ENCODE results near the gene CDH26.
"Not testable (repeated sequence)": the region's sequence is repeated elsewhere in the genome, so short reads cannot be mapped to it uniquely, and the experiment has no call there.

CDH26 gene

GRCh38 chr20:59954718-59955117, 3.5 kb upstream of the CDH26 start:
- no peaks in the 10 kb centered on the region for H3K4me1 ChIP-seq (ENCODE audit: control insufficient read depth, insufficient read depth, low read length)
- DNase-seq (ENCODE audit: low read depth, low spot score) = no peak
- H3K9me3 ChIP-seq (ENCODE audit: control insufficient read depth, insufficient read depth, low read length) = no peaks in the 10 kb centered on the region
- H3K4me3 ChIP-seq (ENCODE audit: low read length) = no peak overlapping the region
- no CpG with 5 or more reads among the region's 4 CpGs for WGBS (ENCODE audit: insufficient coverage, insufficient read length)
- H3K27me3 ChIP-seq (ENCODE audit: control insufficient read depth, insufficient read depth, low read length) = no peaks in the 10 kb centered on the region
- no peaks in the 10 kb centered on the region for H3K36me3 ChIP-seq (ENCODE audit: control insufficient read depth, insufficient read depth, low read length)
- H3K27ac ChIP-seq (ENCODE audit: low read length) = no peak overlapping the region

- no peaks in the 10 kb centered on the region for H3K4me1 ChIP-seq (ENCODE audit: control insufficient read depth, insufficient read depth, low read length)
- no peaks in the 10 kb centered on the region for H3K27me3 ChIP-seq (ENCODE audit: control insufficient read depth, insufficient read depth, low read length)
- WGBS (ENCODE audit: insufficient coverage, insufficient read length) = no CpG with 5 or more reads among the region's 8 CpGs
Measured at GRCh38 chr20:59955131-59955796, 3.0 kb upstream of the CDH26 start.

GRCh38 chr20:59957568-59957967, 655 bp upstream of the CDH26 start:
- H3K36me3 ChIP-seq (ENCODE audit: control insufficient read depth, insufficient read depth, low read length); H3K9me3 ChIP-seq (ENCODE audit: control insufficient read depth, insufficient read depth, low read length); H3K27ac ChIP-seq (ENCODE audit: low read length); H3K27me3 ChIP-seq (ENCODE audit: control insufficient read depth, insufficient read depth, low read length); H3K4me1 ChIP-seq (ENCODE audit: control insufficient read depth, insufficient read depth, low read length); H3K4me3 ChIP-seq (ENCODE audit: low read length); DNase-seq (ENCODE audit: low read depth, low spot score): not testable (repeated sequence)

More at GRCh38 chr20:59955131-59955796, 3.0 kb upstream of the CDH26 start:
- DNase-seq (ENCODE audit: low read depth, low spot score) = no peak
- Histone ChIP-seq H3K36me3 (ENCODE audit: control insufficient read depth, insufficient read depth, low read length) (no peaks in the 10 kb centered on the region), H3K27ac (ENCODE audit: low read length) (no peak overlapping the region), H3K9me3 (ENCODE audit: control insufficient read depth, insufficient read depth, low read length) (no peaks in the 10 kb centered on the region), H3K4me3 (ENCODE audit: low read length) (no peak overlapping the region)

GRCh38 chr20:59958626-59959025, 403 bp downstream of the CDH26 start:
- Histone ChIP-seq H3K36me3 (ENCODE audit: control insufficient read depth, insufficient read depth, low read length) (no peaks in the 10 kb centered on the region), H3K27ac (ENCODE audit: low read length) (no peak overlapping the region), H3K4me1 (ENCODE audit: control insufficient read depth, insufficient read depth, low read length) (no peaks in the 10 kb centered on the region), H3K4me3 (ENCODE audit: low read length) (no peak overlapping the region), H3K27me3 (ENCODE audit: control insufficient read depth, insufficient read depth, low read length) (no peaks in the 10 kb centered on the region; the same call in 1 of the 2 replicates), H3K9me3 (ENCODE audit: control insufficient read depth, insufficient read depth, low read length) (no peaks in the 10 kb centered on the region)
- no peak for DNase-seq (ENCODE audit: low read depth, low spot score)
- no CpG with 5 or more reads among the region's 4 CpGs for WGBS (ENCODE audit: insufficient coverage, insufficient read length)

GRCh38 chr20:59961423-59961822, 3.2 kb downstream of the CDH26 start:
- no CpG with 5 or more reads among the region's 2 CpGs for WGBS (ENCODE audit: insufficient coverage, insufficient read length)
- H3K27ac ChIP-seq (ENCODE audit: low read length) = no peak overlapping the region
- H3K4me3 ChIP-seq (ENCODE audit: low read length) = no peak overlapping the region
- DNase-seq (ENCODE audit: low read depth, low spot score) = no peak
- no peaks in the 10 kb centered on the region for H3K9me3 ChIP-seq (ENCODE audit: control insufficient read depth, insufficient read depth, low read length)
- H3K27me3 ChIP-seq (ENCODE audit: control insufficient read depth, insufficient read depth, low read length) = no peaks in the 10 kb centered on the region; the same call in 1 of the 2 replicates
- H3K36me3 ChIP-seq (ENCODE audit: control insufficient read depth, insufficient read depth, low read length) = no peaks in the 10 kb centered on the region
- H3K4me1 ChIP-seq (ENCODE audit: control insufficient read depth, insufficient read depth, low read length) = no peaks in the 10 kb centered on the region

- no CpG with 5 or more reads among the region's 6 CpGs for WGBS (ENCODE audit: insufficient coverage, insufficient read length)
- Histone ChIP-seq H3K27me3 (ENCODE audit: control insufficient read depth, insufficient read depth, low read length) (no peaks in the 10 kb centered on the region; the same call in 1 of the 2 replicates), H3K27ac (ENCODE audit: low read length) (no peak overlapping the region)
Measured at GRCh38 chr20:59962155-59962554, 3.9 kb downstream of the CDH26 start.

GRCh38 chr20:59966428-59966827, 8.2 kb downstream of the CDH26 start:
- WGBS (ENCODE audit: insufficient coverage, insufficient read length) = no CpG with 5 or more reads among the region's 3 CpGs
- Histone ChIP-seq H3K27ac (ENCODE audit: low read length) (no peak overlapping the region), H3K4me1 (ENCODE audit: control insufficient read depth, insufficient read depth, low read length) (no peaks in the 10 kb centered on the region), H3K9me3 (ENCODE audit: control insufficient read depth, insufficient read depth, low read length) (no peaks in the 10 kb centered on the region), H3K36me3 (ENCODE audit: control insufficient read depth, insufficient read depth, low read length) (no peaks in the 10 kb centered on the region), H3K27me3 (ENCODE audit: control insufficient read depth, insufficient read depth, low read length) (no peaks in the 10 kb centered on the region), H3K4me3 (ENCODE audit: low read length) (no peak overlapping the region)
- no peak for DNase-seq (ENCODE audit: low read depth, low spot score)

More at GRCh38 chr20:59962155-59962554, 3.9 kb downstream of the CDH26 start:
- Histone ChIP-seq H3K9me3 (ENCODE audit: control insufficient read depth, insufficient read depth, low read length) (no peaks in the 10 kb centered on the region), H3K4me1 (ENCODE audit: control insufficient read depth, insufficient read depth, low read length) (no peaks in the 10 kb centered on the region), H3K36me3 (ENCODE audit: control insufficient read depth, insufficient read depth, low read length) (no peaks in the 10 kb centered on the region), H3K4me3 (ENCODE audit: low read length) (no peak overlapping the region)
- DNase-seq (ENCODE audit: low read depth, low spot score) = no peak

GRCh38 chr20:59971428-59971827, 13.2 kb downstream of the CDH26 start:
- WGBS (ENCODE audit: insufficient coverage, insufficient read length) = no CpG with 5 or more reads among the region's 1 CpG
- DNase-seq (ENCODE audit: low read depth, low spot score) = no peak
- Histone ChIP-seq H3K4me3 (ENCODE audit: low read length) (no peak overlapping the region), H3K9me3 (ENCODE audit: control insufficient read depth, insufficient read depth, low read length) (no peaks in the 10 kb centered on the region), H3K4me1 (ENCODE audit: control insufficient read depth, insufficient read depth, low read length) (no peaks in the 10 kb centered on the region), H3K27ac (ENCODE audit: low read length) (no peak overlapping the region), H3K27me3 (ENCODE audit: control insufficient read depth, insufficient read depth, low read length) (no peaks in the 10 kb centered on the region), H3K36me3 (ENCODE audit: control insufficient read depth, insufficient read depth, low read length) (no peaks in the 10 kb centered on the region)

GRCh38 chr20:59972037-59972801, 14.0 kb downstream of the CDH26 start:
- no CpG with 5 or more reads among the region's 12 CpGs for WGBS (ENCODE audit: insufficient coverage, insufficient read length)
- H3K36me3 ChIP-seq (ENCODE audit: control insufficient read depth, insufficient read depth, low read length) = no peaks in the 10 kb centered on the region
- H3K27me3 ChIP-seq (ENCODE audit: control insufficient read depth, insufficient read depth, low read length) = no peaks in the 10 kb centered on the region
- no peaks in the 10 kb centered on the region for H3K4me1 ChIP-seq (ENCODE audit: control insufficient read depth, insufficient read depth, low read length)
- no peaks in the 10 kb centered on the region for H3K9me3 ChIP-seq (ENCODE audit: control insufficient read depth, insufficient read depth, low read length)
- no peak overlapping the region for H3K27ac ChIP-seq (ENCODE audit: low read length)
- no peak overlapping the region for H3K4me3 ChIP-seq (ENCODE audit: low read length)
- no peak for DNase-seq (ENCODE audit: low read depth, low spot score)

- H3K9me3 ChIP-seq (ENCODE audit: control insufficient read depth, insufficient read depth, low read length) = no peaks in the 10 kb centered on the region
- H3K4me1 ChIP-seq (ENCODE audit: control insufficient read depth, insufficient read depth, low read length) = no peaks in the 10 kb centered on the region
- no peaks in the 10 kb centered on the region for H3K27me3 ChIP-seq (ENCODE audit: control insufficient read depth, insufficient read depth, low read length)
- no peak overlapping the region for H3K27ac ChIP-seq (ENCODE audit: low read length)
- WGBS (ENCODE audit: insufficient coverage, insufficient read length) = no CpG with 5 or more reads among the region's 6 CpGs
- DNase-seq (ENCODE audit: low read depth, low spot score) = no peak
- H3K4me3 ChIP-seq (ENCODE audit: low read length) = no peak overlapping the region
- no peaks in the 10 kb centered on the region for H3K36me3 ChIP-seq (ENCODE audit: control insufficient read depth, insufficient read depth, low read length)
Measured at GRCh38 chr20:59976156-59976782, 18.0 kb downstream of the CDH26 start.

Data from iPS DF 6.9 (cell line).